Measurements from ENCODE around the gene CCL7.

Gene CCL7

DNA sequence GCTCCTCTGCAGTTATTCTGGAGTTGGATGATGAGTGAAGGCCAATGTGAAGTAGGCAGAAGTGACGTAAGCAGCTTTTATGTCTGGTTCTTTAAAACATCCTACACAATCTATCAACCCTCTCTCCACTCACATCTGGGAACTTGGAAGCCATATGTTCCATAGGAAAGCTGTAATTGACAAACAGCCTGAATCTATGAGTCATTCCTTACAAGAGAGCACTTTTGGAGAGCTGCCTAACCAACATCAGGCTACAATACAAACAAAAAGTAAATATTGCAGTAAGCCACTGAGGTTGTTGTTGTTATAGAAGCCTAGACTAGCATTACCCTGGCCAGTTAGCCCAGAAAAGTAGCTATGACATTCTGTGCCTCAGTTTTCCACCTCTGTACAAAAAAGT, 5.9 kb downstream of the CCL7 start:
- in situ Hi-C loops (cut with MboI; ENCODE audit: low pct_unique_long_range_greater_than_20kb, low sequenced_read_pairs, unreplicated experiment): no loop called here
- no peak for DNase-seq (ENCODE audit: low spot score)
- TF ChIP-seq CTCF (IDR thresholded peaks at IDR 0.05; ENCODE audit: extremely low read depth, insufficient read depth, missing control alignments): no peak

GRCh38 chr17:34276826-34277225, 6.8 kb downstream of the CCL7 start:
- no peak for TF ChIP-seq CTCF (IDR thresholded peaks at IDR 0.05; ENCODE audit: extremely low read depth, insufficient read depth, missing control alignments)
- in situ Hi-C loops (cut with MboI; ENCODE audit: low pct_unique_long_range_greater_than_20kb, low sequenced_read_pairs, unreplicated experiment): no loop called here
- no peak for DNase-seq (ENCODE audit: low spot score)

GRCh38 chr17:34283571-34283970, 13.6 kb downstream of the CCL7 start:
- no peak for TF ChIP-seq CTCF (IDR thresholded peaks at IDR 0.05; ENCODE audit: extremely low read depth, insufficient read depth, missing control alignments)
- in situ Hi-C loops (cut with MboI; ENCODE audit: low pct_unique_long_range_greater_than_20kb, low sequenced_read_pairs, unreplicated experiment): no loop called here
- no peak for DNase-seq (ENCODE audit: low spot score)

GRCh38 chr17:34285286-34285792, 15.3 kb downstream of the CCL7 start, which contains the start of gene CCL11:
TSS of gene CCL11 (plus strand) at chr17:34285742. CDS start at chr17:34285809, 67 bp downstream.
- in situ Hi-C loops (cut with MboI; ENCODE audit: low pct_unique_long_range_greater_than_20kb, low sequenced_read_pairs, unreplicated experiment): no loop called here
- no peak for TF ChIP-seq CTCF (IDR thresholded peaks at IDR 0.05; ENCODE audit: extremely low read depth, insufficient read depth, missing control alignments)
- no peak for DNase-seq (ENCODE audit: low spot score)

DNA sequence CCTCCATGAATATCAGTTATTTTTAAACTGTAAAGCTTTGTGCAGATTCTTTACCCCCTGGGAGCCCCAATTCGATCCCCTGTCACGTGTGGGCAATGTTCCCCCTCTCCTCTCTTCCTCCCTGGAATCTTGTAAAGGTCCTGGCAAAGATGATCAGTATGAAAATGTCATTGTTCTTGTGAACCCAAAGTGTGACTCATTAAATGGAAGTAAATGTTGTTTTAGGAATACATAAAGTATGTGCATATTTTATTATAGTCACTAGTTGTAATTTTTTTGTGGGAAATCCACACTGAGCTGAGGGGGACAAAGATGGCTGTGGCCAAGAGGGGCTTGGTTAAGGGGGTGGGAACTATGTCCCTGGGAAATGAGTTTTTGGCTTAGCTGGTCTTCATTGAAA, 17.9 kb downstream of the CCL7 start:
- no peak for DNase-seq (ENCODE audit: low spot score)
- in situ Hi-C loops (cut with MboI; ENCODE audit: low pct_unique_long_range_greater_than_20kb, low sequenced_read_pairs, unreplicated experiment): no loop called here
- no peak for TF ChIP-seq CTCF (IDR thresholded peaks at IDR 0.05; ENCODE audit: extremely low read depth, insufficient read depth, missing control alignments)

- no peak for DNase-seq (ENCODE audit: low spot score)
- no peak for TF ChIP-seq CTCF (IDR thresholded peaks at IDR 0.05; ENCODE audit: extremely low read depth, insufficient read depth, missing control alignments)
- in situ Hi-C loops (cut with MboI; ENCODE audit: low pct_unique_long_range_greater_than_20kb, low sequenced_read_pairs, unreplicated experiment): no loop called here
Measured at GRCh38 chr17:34290586-34290985, 20.6 kb downstream of the CCL7 start.

All from GM13977 (cell line).